H9 (cell line): Measurements from ENCODE around the gene NCAN. TPM values are rescaled to one million over a fixed set of nuclear protein-coding genes. Genes with fewer than 3 reads are reported as not detected.

ENCODE experiments used
- DNase-seq: peaks from one replicate; pipeline ENCODE4 v3.0.0-alpha.2; 2017
- H2AFZ ChIP-seq: one replicate; pipeline ENCODE4 v1.6.1; 2013; ENCODE audit warnings: mild to moderate bottlenecking, low read length, control low read depth, moderate library complexity
- H2AK5ac ChIP-seq: 2 replicates; pipeline ENCODE4 v1.6.1; 2013; ENCODE audit warnings: low read length, control low read depth, mixed read lengths; ENCODE audit not compliant: insufficient read length
- H2BK120ac ChIP-seq: one replicate; pipeline ENCODE4 v1.6.1; 2013; ENCODE audit warnings: low read depth, mild to moderate bottlenecking, low read length, control low read depth, inconsistent platforms; ENCODE audit not compliant: poor library complexity, severe bottlenecking
- H2BK12ac ChIP-seq: 2 replicates; pipeline ENCODE4 v1.6.1; 2013; ENCODE audit warnings: low read length, control low read depth, mixed read lengths, low read depth; ENCODE audit not compliant: insufficient read length
- H2BK15ac ChIP-seq: 2 replicates; pipeline ENCODE4 v1.6.1; 2013; ENCODE audit warnings: low read depth, low read length, control low read depth
- H2BK20ac ChIP-seq: one replicate; pipeline ENCODE4 v1.6.1; 2013; ENCODE audit warnings: low read depth, mild to moderate bottlenecking, low read length, control low read depth, inconsistent platforms; ENCODE audit not compliant: poor library complexity, severe bottlenecking
- H2BK5ac ChIP-seq: 2 replicates; pipeline ENCODE4 v1.6.1; 2013; ENCODE audit warnings: low read length, control low read depth, mixed read lengths; ENCODE audit not compliant: insufficient read length
- H3K14ac ChIP-seq: 2 replicates; pipeline ENCODE4 v1.6.1; 2013; ENCODE audit warnings: low read length, control low read depth; ENCODE audit not compliant: insufficient read depth
- H3K18ac ChIP-seq: 2 replicates; pipeline ENCODE4 v1.6.1; 2013; ENCODE audit warnings: low read depth, mild to moderate bottlenecking, mixed read lengths, low read length, control low read depth; ENCODE audit not compliant: insufficient read length
- H3K23ac ChIP-seq: 2 replicates; pipeline ENCODE4 v1.6.1; 2013; ENCODE audit warnings: low read length, control low read depth, mixed read lengths, low read depth; ENCODE audit not compliant: insufficient read length
- H3K23me2 ChIP-seq: 2 replicates; pipeline ENCODE4 v1.6.1; 2013; ENCODE audit warnings: low read depth, mild to moderate bottlenecking, mixed read lengths, low read length, control low read depth; ENCODE audit not compliant: insufficient read length, poor library complexity, severe bottlenecking
- H3K27ac ChIP-seq: 2 replicates; pipeline ENCODE4 v1.5.1; 2013; ENCODE audit warnings: low read length, control low read depth, mixed read lengths, low read depth; ENCODE audit not compliant: insufficient read length
- H3K27me3 ChIP-seq: 2 replicates; pipeline ENCODE4 v1.6.1; 2013; ENCODE audit warnings: low read length, control low read depth, inconsistent platforms; ENCODE audit not compliant: insufficient read depth
- H3K4ac ChIP-seq: 2 replicates; pipeline ENCODE4 v1.6.1; 2013; ENCODE audit warnings: low read depth, mild to moderate bottlenecking, control low read depth, inconsistent platforms, low read length, moderate library complexity
- H3K4me1 ChIP-seq: 2 replicates; pipeline ENCODE4 v1.6.1; 2013; ENCODE audit warnings: low read length, control low read depth, inconsistent platforms; ENCODE audit not compliant: insufficient read depth
- H3K4me2 ChIP-seq: 2 replicates; pipeline ENCODE4 v1.6.1; 2013; ENCODE audit warnings: low read length, control low read depth, mixed read lengths; ENCODE audit not compliant: insufficient read length, insufficient read depth
- H3K56ac ChIP-seq: 2 replicates; pipeline ENCODE4 v1.6.1; 2013; ENCODE audit warnings: low read depth, mild to moderate bottlenecking, mixed read lengths, low read length, control low read depth; ENCODE audit not compliant: insufficient read length
- H3K79me1 ChIP-seq: 2 replicates; pipeline ENCODE4 v1.6.1; 2013; ENCODE audit warnings: low read depth, mild to moderate bottlenecking, moderate library complexity, low read length, control low read depth, inconsistent platforms; ENCODE audit not compliant: insufficient read depth, poor library complexity, severe bottlenecking
- H3K79me2 ChIP-seq: 2 replicates; pipeline ENCODE4 v1.6.1; 2013; ENCODE audit warnings: low read length, control low read depth, inconsistent platforms; ENCODE audit not compliant: insufficient read depth
- H3K9ac ChIP-seq: 2 replicates; pipeline ENCODE4 v1.6.1; 2013; ENCODE audit warnings: low read length, control low read depth, mixed read lengths; ENCODE audit not compliant: insufficient read length; ENCODE audit errors: extremely low read depth
- H3K9me3 ChIP-seq: one replicate; pipeline ENCODE4 v1.6.1; 2013; ENCODE audit warnings: low read depth, low read length, inconsistent platforms; ENCODE audit not compliant: control insufficient read depth
- H3T11ph ChIP-seq: one replicate; pipeline ENCODE4 v1.6.1; 2013; ENCODE audit warnings: mild to moderate bottlenecking, low read length, control low read depth, inconsistent platforms
- H4K20me1 ChIP-seq: one replicate; pipeline ENCODE4 v1.6.1; 2013; ENCODE audit not compliant: control insufficient read depth, insufficient read length, insufficient read depth
- H4K5ac ChIP-seq: 2 replicates; pipeline ENCODE4 v1.6.1; 2013; ENCODE audit warnings: low read depth, mild to moderate bottlenecking, mixed read lengths, low read length, control low read depth; ENCODE audit not compliant: insufficient read length
- H4K8ac ChIP-seq: replicated peaks from 2 replicates; pipeline ENCODE4 v1.6.1; 2013; ENCODE audit warnings: low read length, control low read depth, mixed read lengths, low read depth; ENCODE audit not compliant: insufficient read length
- H4K91ac ChIP-seq: 2 replicates; pipeline ENCODE4 v1.6.1; 2013; ENCODE audit warnings: low read depth, mild to moderate bottlenecking, moderate library complexity, mixed read lengths, low read length, control low read depth; ENCODE audit not compliant: insufficient read length
- H3K27ac Mint-ChIP-seq, 3 experiments: 2 replicates in 2 of 3; 3 replicates in 1 of 3; pipeline ENCODE4 v1.8.0; 2020 to 2021; ENCODE audit warnings: mixed read lengths in 3 of 3, mild to moderate bottlenecking in 1 of 3, moderate library complexity in 1 of 3
- H3K27me3 Mint-ChIP-seq: 2 replicates; pipeline ENCODE4 v1.8.0; 2021; ENCODE audit warnings: low read depth, mild to moderate bottlenecking, moderate library complexity, mixed read lengths
- H3K36me3 Mint-ChIP-seq, 3 experiments: 2 replicates in 2 of 3; 3 replicates in 1 of 3; pipeline ENCODE4 v1.8.0; 2020 to 2021; ENCODE audit warnings: low read depth in 3 of 3, mixed read lengths in 3 of 3; ENCODE audit not compliant: insufficient read depth in 1 of 3
- H3K4me1 Mint-ChIP-seq, 2 experiments: 2 replicates each; pipeline ENCODE4 v1.8.0; 2020; ENCODE audit warnings: mixed read lengths in 2 of 2
- H3K4me3 Mint-ChIP-seq, 2 experiments: 2 replicates in 1 of 2; 3 replicates in 1 of 2; pipeline ENCODE4 v1.8.0; 2020 to 2021; ENCODE audit warnings: mild to moderate bottlenecking in 2 of 2, mixed read lengths in 2 of 2, moderate library complexity in 1 of 2
- H3K9me3 Mint-ChIP-seq, 2 experiments: 2 replicates in 1 of 2; 3 replicates in 1 of 2; pipeline ENCODE4 v1.8.0; 2020; ENCODE audit warnings: mild to moderate bottlenecking in 2 of 2, mixed read lengths in 2 of 2, moderate library complexity in 1 of 2
- WGBS: extraction: QIAGEN DNeasy Blood & Tissue Kit; methylation state at CpG from one replicate; pipeline ENCODE4 v1.1.7; 2013; ENCODE audit warnings: missing lambda C conversion rate, low lambda C conversion rate, mixed read lengths; ENCODE audit not compliant: insufficient read length; ENCODE audit errors: extremely low coverage; 5-methylcytosine and 5-hydroxymethylcytosine counted together
- total RNA-seq: library from RNA; stranded (reverse); gene quantifications from 2 replicates; pipeline ENCODE4 v1.2.1, GENCODE V29; 2021
- TF ChIP-seq, protein P1 (sequence below): fragments of 200-600 bp; sonication (generic); conservative IDR thresholded peaks from 3 replicates; pipeline ENCODE4 v1.8.0; 2021; ENCODE audit warnings: antibody characterized with exemption, mild to moderate bottlenecking

Gene NCAN
- total RNA-seq, 1 experiment from 2014 or later: 1.6 TPM

DNA sequence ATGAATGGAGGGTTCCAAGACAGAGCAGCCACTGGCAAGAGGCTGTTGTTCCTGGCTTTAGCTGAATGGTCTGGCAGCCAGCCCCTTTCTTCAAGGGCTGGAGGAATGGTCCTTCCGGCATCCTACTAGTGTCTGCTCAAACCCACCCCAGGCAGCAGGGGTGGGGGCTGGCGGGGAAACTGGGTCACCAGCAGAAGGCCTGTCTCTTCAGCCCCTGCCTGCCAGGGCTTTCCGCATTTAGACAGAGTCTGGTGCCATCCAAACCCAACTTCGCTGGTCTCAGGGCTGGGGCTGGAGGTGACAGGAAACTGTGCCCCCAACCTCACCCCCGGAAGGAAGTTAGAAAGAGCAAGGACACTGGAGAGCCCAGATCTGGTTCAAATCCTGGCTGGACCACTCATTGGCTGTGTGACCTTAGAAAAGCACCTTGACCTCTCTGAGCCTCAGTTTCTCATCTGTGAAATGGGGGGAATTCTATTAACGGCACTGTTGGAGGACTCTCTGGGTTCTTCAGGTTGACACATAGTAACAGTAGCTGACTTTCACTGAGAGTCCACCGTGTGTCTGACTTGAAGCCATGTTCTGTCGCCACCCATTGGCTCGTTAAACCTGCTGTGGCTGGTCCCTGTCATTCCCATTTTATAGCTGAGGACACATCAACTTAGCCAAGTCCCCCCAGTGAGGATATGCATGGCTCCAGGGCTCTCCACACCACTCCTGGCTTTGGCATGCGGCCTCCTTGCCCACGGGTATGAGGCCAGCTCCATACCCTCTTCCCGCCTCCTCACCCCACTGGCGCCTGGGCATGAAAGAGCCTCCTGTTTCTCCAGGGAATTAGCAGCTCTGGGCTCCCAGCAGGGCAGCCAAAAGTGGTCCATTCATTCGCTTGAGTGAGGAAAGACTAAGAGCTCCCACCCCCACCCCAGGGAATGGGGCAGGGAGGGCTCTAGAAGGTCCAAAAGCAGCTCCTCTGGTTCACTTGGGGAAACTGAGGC is 6.0 kb upstream of the NCAN start:
- no peak overlapping the region for H3K23ac ChIP-seq
- H3K27ac Mint-ChIP-seq: no peak overlapping the region
- no CpG with 5 or more reads among the region's 14 CpGs for WGBS
- no peak overlapping the region for H4K5ac ChIP-seq
- peaks cover 0 to 9% of the 10 kb centered on the region in 2 experiments; a peak in 3 of 5 replicates for H3K9me3 Mint-ChIP-seq
- no peak overlapping the region for H3K18ac ChIP-seq
- peaks cover 77% of the 10 kb centered on the region for H3K27me3 Mint-ChIP-seq
- no peak overlapping the region for H3K27ac ChIP-seq
- TF ChIP-seq, protein P1, sequence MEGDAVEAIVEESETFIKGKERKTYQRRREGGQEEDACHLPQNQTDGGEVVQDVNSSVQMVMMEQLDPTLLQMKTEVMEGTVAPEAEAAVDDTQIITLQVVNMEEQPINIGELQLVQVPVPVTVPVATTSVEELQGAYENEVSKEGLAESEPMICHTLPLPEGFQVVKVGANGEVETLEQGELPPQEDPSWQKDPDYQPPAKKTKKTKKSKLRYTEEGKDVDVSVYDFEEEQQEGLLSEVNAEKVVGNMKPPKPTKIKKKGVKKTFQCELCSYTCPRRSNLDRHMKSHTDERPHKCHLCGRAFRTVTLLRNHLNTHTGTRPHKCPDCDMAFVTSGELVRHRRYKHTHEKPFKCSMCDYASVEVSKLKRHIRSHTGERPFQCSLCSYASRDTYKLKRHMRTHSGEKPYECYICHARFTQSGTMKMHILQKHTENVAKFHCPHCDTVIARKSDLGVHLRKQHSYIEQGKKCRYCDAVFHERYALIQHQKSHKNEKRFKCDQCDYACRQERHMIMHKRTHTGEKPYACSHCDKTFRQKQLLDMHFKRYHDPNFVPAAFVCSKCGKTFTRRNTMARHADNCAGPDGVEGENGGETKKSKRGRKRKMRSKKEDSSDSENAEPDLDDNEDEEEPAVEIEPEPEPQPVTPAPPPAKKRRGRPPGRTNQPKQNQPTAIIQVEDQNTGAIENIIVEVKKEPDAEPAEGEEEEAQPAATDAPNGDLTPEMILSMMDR: no peak
- H3K56ac ChIP-seq: no peak overlapping the region
- H3K79me1 ChIP-seq: no peaks in the 10 kb centered on the region
- no peak overlapping the region for H2BK5ac ChIP-seq
- H3K4me3 Mint-ChIP-seq: no peak overlapping the region
- no peak for DNase-seq
- H3K23me2 ChIP-seq: peaks cover 7% of the 10 kb centered on the region
- no peaks in the 10 kb centered on the region for H4K20me1 ChIP-seq
- H3K27me3 ChIP-seq: peaks cover 25% of the 10 kb centered on the region; the same call in 1 of the 2 replicates
- no peak overlapping the region for H2BK15ac ChIP-seq
- H4K8ac ChIP-seq: no peak overlapping the region
- H3K4me2 ChIP-seq: no peak overlapping the region
- H2AFZ ChIP-seq: no peak overlapping the region
- no peak overlapping the region for H2BK12ac ChIP-seq
- H3K9ac ChIP-seq: no peak overlapping the region
- H2BK120ac ChIP-seq: no peak overlapping the region
- no peak overlapping the region for H3K4ac ChIP-seq
- no peak overlapping the region for H3T11ph ChIP-seq
- no peaks in the 10 kb centered on the region for H3K79me2 ChIP-seq
- H3K4me1 ChIP-seq: no peaks in the 10 kb centered on the region
- peaks cover 0 to 15% (median 10%) of the 10 kb centered on the region in 3 experiments; a peak in 6 of 7 replicates for H3K36me3 Mint-ChIP-seq
- H4K91ac ChIP-seq: no peak overlapping the region
- no peak overlapping the region for H2BK20ac ChIP-seq
- H3K9me3 ChIP-seq: no peaks in the 10 kb centered on the region
- H3K14ac ChIP-seq: no peak overlapping the region
- peaks cover 14 to 25% of the 10 kb centered on the region in 2 experiments for H3K4me1 Mint-ChIP-seq
- H2AK5ac ChIP-seq: no peak overlapping the region
